Left renal cortex interstitium (tissue), 4 donors: ENCODE measurements around the gene BCHE. TPM values are rescaled to one million over a fixed set of nuclear protein-coding genes. Genes with fewer than 3 reads are reported as not detected.
"Not testable (repeated sequence)": the region's sequence is repeated elsewhere in the genome, so short reads cannot be mapped to it uniquely, and the experiment has no call there.

Source experiments
- DNase-seq, 4 donors: peaks; one replicate each; pipeline ENCODE4 v3.0.0-alpha.2; 2013; ENCODE audit warnings: low read depth in 4 of 4, low spot score in 2 of 4, missing footprints in 1 of 4
- polyA plus RNA-seq, 4 donors: library from polyadenylated mRNA; unstranded; fragments of 120-200 nt; gene quantifications; one replicate each; pipeline ENCODE4 v1.2.1, GENCODE V29; 2013; ENCODE audit not compliant: insufficient read length in 4 of 4

Gene BCHE
- polyA plus RNA-seq, 4 donors = 6.9 to 14.0 (median 9.8) TPM

DNA sequence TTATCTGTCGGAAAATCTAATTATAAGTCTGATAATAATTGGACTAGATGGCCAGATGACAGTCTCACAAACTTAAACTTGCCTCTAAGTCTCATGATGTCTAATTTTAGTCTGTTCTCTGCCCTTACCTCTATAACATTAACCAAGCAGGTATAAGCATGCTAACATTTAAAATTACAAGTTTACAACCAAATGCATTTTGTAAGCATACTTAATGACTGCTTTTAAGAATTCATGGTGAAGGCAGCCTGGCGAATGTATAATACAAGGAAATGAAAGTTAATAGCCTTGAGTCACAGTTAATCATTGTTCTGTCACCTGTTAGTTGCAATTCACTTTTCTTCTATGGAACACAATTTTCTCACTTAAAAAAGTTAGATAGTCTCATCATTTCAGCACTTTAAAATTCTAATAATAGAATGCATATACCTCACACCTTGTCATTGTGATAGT lies 16.5 kb downstream of the BCHE start:
- no peak for DNase-seq

DNA sequence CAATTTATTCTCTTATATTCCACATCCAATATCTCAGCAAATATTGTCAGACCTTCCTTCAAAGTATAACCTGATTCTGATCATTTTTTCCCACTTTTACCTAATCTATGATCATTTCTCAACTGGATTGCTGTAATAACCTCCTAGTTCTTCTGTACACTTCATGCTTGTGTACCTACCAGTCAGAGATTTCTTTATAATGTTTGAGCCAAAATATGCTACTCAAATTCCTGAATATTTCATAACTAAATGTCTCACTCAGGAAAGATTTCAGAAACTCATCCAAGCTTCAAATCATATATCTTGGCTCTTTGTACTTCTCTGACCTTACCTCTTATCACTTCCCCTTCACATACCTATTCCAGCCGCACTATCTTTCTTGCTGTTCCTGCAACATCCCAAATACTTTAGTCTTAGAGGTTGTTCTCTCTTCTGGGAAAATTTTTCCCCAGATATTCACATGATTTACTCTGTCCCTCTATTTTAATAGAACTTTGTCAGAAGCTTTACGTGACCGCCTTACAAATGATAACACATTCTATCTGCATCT lies 20.0 kb downstream of the BCHE start:
- no peak for DNase-seq

DNA sequence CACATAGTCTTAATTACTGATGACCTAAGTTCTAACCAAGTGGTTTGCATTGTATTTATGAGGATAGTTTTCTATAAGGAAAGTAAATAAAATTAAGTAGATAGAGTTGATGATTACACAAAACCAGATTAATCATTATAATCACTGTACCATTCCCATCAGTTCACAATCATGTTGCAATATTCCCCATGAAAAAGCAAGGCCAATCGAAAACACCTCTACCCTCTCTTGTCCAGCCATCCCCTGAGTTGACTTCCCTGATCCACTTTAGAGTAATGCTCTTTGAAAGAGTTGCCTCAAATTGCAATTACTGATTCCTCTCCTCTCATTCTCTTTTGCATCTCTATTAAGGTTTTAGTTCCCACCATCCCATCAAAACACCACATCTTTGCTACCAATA lies 21.0 kb downstream of the BCHE start:
- DNase-seq = no peak

DNA sequence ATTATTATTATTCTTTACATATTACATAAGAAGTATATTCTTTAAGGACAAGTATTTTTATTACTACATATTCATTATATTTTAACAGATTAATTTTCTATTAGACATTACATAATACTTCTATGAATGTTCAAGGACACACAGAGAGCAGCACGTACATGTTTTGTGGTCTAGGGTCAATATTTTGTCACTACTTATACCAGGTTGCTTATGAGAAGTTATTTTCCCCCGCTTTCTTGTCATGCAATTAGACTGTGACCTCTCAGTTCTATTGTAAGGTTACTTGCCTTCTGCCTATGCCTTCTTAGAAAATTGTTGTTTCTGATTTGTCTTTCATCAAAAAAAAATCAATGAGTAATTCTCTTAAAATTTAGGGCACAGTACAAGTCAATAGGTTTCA lies 21.5 kb downstream of the BCHE start:
- no peak for DNase-seq

- no peak for DNase-seq
Measured at GRCh38 chr3:165814380-165814779, 22.8 kb downstream of the BCHE start.

DNA sequence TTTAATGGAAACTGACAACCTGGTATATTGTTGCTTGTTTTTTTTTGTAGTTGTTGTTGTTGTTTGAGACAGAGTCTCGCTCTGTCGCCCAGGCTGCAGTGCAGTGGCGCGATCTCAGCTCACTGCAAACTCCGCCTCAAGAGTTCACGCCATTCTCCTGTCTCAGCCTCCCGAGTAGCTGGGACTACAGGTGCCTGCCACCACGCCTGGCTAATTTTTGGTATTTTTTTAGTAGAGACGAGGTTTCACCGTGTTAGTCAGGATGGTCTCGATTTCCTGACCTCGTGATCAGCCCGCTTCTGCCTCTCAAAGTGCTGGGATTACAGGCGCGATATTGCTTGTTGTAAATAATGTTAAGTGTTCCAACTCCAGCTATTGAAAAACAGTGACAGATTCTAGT lies 29.3 kb downstream of the BCHE start:
- not testable (repeated sequence) for DNase-seq

DNA sequence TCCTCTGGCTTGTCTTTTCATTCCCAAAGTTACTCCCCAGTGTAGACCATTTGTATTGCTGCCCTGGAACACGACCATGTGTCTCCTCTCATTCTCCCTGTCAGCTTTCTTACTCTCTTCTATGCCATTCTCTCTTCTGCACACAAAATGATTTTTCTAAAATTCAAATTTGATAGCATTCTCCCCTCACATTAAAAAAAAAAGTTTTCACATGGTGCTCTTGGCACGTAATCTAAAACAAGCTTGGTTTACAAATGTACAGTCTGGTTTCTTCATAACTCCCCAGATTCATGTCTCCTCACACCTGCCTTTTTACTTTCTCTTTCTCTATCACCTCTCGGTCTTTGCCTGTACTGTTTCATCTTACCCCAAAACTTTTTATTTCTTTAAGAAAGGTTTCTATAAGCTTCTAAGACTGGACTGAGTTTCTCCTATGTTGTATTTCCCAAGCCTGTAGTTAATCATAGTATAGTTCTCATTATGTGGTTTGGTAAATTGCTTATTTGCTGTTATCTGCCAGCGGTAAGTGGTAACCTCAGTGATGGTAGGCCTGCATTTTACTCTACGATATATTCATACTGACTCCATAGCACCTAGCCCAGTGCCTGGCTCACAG lies 31.2 kb downstream of the BCHE start:
- DNase-seq = no peak

- DNase-seq = no peak
Measured at GRCh38 chr3:165803471-165803870, 33.8 kb downstream of the BCHE start.

GRCh38 chr3:165800970-165801369 lies 36.3 kb downstream of the BCHE start:
- peak in 3 of 4 donors; percentile 2 to 7 (median 2) for DNase-seq

DNA sequence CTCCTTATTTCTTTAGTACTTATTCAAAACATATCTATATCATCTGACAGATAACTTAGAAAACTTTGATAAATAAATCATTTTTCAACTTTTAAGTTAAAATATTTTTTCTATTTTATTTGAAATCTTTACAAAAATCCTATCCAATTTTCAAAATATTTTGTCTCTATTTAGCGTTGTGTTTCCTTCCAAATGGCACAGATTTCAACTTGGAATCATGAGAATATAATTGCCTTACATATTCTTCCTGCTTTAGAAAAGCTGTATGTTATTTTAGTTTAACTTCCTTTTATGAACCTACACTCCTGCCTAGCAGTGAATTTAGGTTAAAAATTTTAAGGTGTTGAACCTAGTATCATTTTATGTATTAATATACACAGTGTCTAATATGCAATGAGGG lies 38.2 kb downstream of the BCHE start:
- no peak for DNase-seq

- no peak for DNase-seq
Measured at GRCh38 chr3:165797551-165797950, 39.7 kb downstream of the BCHE start.

GRCh38 chr3:165796701-165797100 lies 40.5 kb downstream of the BCHE start:
- no peak for DNase-seq

DNA sequence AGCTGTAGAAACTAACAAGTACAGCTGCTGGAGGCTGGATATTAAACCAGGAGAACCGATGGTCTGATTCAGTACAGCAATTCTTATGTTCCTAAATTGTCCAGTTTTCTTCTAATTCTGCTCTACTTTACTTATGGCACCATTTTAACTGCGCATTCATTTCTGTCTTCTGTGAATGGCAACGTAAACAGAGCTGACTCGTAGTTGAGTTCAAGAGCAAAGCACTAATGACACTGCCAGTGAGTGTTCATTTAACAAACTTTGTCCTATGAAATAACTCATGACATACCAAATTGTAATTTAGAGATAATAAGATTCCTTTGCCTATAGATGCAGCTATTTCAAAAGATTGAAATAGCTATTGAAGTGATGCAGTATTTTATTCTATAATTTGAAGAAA lies 48.7 kb downstream of the BCHE start:
- no peak for DNase-seq

DNA sequence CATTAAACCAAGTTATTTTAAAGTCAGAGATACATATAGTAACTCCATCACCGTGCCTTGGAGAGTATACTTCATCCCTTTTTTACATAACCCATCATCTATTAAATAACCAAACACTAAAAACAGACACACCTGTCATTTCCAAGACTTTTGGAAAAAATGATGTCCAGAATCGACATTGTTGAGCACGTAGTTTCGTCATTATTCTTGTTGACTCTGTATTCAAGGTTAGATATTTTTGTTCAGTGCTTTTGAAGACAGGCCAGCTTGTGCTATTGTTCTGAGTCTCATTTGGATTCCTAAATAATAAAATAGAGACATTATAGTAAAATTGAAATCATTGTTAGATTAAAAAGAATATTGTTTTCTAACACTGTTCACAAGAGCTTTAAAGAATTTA lies 51.2 kb downstream of the BCHE start:
- no peak for DNase-seq

DNA sequence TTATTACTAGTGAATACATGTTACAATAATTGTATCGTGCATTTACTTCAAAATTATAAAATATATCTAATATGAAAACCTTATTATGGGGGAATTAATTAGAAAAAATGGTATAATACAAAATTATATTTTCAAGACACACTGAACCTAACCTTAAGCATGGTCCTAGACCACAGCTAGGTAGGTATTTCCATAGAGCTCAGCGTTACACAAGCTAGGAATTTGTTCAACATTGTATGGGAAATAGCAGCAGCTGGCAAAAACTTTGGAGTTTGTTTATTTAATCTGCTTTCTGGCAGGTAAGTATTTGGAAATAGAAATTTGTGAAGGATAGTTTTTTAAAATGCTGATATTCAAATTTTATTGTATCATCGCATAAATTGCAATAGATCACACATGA lies 52.9 kb downstream of the BCHE start:
- DNase-seq = no peak

GRCh38 chr3:165783383-165783782 lies 53.8 kb downstream of the BCHE start:
- no peak for DNase-seq

GRCh38 chr3:165778891-165779290 lies 58.3 kb downstream of the BCHE start:
- DNase-seq = no peak

DNA sequence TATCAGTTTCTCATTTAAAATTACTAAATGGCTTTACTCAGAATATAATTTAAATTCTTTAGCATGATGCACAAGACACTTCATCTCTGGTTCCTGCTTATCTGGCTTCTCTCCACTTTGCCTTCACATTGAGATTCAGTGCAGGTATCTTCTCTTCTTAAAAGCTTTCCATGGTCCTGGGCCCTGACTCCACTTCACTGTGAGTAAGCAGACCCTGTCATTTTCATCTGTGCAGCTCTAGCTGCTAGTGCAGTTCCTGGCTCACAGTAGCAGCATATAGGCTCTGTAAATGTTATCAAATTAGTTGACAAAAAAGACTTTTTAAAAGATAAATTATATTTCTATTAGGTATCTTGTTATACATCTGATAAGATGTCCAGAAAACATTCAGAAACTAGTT lies 58.8 kb downstream of the BCHE start:
- no peak for DNase-seq

DNA sequence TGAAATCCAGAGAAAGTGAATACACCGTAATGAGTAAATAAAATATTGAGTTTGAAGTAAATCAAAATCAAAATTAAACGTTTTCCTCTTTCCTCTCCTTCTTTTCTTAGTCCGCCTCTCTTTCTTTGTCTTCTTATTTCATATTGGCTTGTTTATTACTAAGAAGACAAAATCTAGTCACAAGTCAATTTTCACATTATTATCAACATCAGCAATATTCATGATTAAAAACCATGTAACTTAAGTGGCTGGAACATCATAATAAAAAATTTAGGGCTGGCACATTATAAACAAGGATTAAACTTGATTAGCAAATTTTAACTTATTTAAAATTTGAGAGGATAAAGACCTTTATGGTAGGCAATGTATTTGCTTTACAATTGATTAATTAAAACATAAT lies 61.4 kb downstream of the BCHE start:
- no peak for DNase-seq

DNA sequence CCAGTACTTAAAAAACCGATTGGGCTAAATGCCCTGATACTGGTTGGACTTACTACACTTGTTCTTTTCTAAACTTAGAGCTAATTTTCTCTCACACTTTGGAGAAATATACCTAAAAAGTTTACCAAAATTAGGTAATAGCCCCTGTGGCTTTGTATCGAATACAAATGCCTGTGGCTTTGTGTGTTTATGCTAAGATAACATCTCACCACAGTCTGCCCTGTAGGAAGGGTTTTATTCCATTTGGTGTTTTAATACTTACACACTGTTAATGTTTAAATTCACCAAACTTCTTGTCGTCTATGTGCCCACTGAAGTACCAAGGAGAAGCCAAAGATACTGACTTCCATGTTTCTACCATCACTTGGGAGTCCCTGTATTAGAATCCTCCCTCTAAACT lies 66.4 kb downstream of the BCHE start:
- no peak for DNase-seq

- no peak for DNase-seq
Measured at GRCh38 chr3:165768680-165769079, 68.5 kb downstream of the BCHE start.

GRCh38 chr3:165759041-165759440 lies 78.2 kb downstream of the BCHE start:
- DNase-seq = no peak

DNA sequence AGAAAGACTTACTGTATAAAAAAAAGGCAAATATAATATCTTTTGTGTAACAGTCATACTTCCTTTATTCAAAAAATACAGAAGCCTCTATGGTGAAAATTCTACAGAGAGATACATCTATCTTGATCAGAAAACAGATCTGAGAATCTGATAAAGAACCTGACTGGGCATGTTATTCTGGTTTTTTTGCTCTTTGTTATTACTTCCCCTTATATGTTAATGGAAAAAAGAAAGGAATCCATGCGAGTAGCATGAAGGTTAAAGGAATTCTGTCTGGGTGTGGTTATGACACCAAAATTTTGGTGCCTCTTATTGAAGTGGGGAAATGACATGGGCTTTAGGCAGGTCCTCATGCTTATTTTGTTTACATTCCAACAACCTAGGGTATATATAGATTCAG lies 81.7 kb downstream of the BCHE start:
- DNase-seq = no peak
